GM20000 (cell line): ENCODE results near the gene ICE1.
"Not testable (repeated sequence)": the region's sequence is repeated elsewhere in the genome, so short reads cannot be mapped to it uniquely, and the experiment has no call there.

ENCODE experiments used
- DNase-seq: peaks from one replicate; pipeline ENCODE4 v3.0.0; 2012; ENCODE audit warnings: low spot score
- CTCF ChIP-seq: IDR thresholded peaks from 2 replicates; pipeline ENCODE4 v1.5.1; 2012; ENCODE audit warnings: mild to moderate bottlenecking, control low read depth; ENCODE audit errors: extremely low read depth, missing control alignments

Gene ICE1

GRCh38 chr5:5387777-5388176 is 34.7 kb upstream of the ICE1 start:
- no peak for DNase-seq
- no peak for TF ChIP-seq CTCF

GRCh38 chr5:5390121-5390869 is 32.2 kb upstream of the ICE1 start:
- not testable (repeated sequence) for DNase-seq

- DNase-seq, result not testable (repeated sequence)
These were observed 30.0 kb upstream of the ICE1 start for GRCh38 chr5:5392504-5392903.

GRCh38 chr5:5394384-5394986 is 28.0 kb upstream of the ICE1 start:
- not testable (repeated sequence) for DNase-seq

- DNase-seq, result not testable (repeated sequence)
These were observed 27.4 kb upstream of the ICE1 start for GRCh38 chr5:5395093-5395492.

GRCh38 chr5:5398071-5398470 is 24.4 kb upstream of the ICE1 start:
- DNase-seq, result no peak
- TF ChIP-seq CTCF, result no peak

GRCh38 chr5:5401095-5401494 is 21.4 kb upstream of the ICE1 start:
- no peak for DNase-seq
- TF ChIP-seq CTCF, result no peak

GRCh38 chr5:5403741-5404140 is 18.7 kb upstream of the ICE1 start:
- DNase-seq, result no peak
- TF ChIP-seq CTCF, result no peak

GRCh38 chr5:5404381-5404780 is 18.1 kb upstream of the ICE1 start:
- TF ChIP-seq CTCF, result no peak
- no peak for DNase-seq
